VCaP (cell line): ENCODE data around the gene LCN9.

Experiments used
- H3K27ac ChIP-seq: fragments of 450-650 bp; 2 replicates; pipeline ENCODE4 v1.5.1; 2017
- TF ChIP-seq, protein P1 (sequence below): fragments of 450-650 bp; conservative IDR thresholded peaks from 2 replicates; pipeline ENCODE4 v1.5.1; 2017; ENCODE audit warnings: mild to moderate bottlenecking, moderate library complexity

The LCN9 gene

DNA sequence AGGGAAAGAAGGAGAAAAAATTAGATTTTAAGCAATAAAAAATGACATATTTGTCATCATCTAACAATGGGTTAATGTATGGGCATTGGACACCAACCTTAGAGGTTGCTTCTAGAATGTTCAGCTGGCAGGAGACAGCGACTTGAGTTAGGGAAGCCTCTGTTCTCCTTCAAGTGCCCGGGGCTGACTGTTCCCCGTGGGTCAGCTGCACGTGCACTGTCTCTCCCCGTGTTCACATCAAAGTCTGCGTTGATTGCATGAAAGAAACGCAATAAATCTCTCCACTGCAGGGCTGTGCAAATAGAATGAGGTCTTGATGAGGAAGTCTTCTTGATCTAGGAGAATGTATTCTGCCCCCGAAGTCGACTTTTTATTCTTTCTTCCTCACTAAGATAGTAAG is 23.9 kb upstream of the LCN9 start, which contains the start of gene GLT6D1:
TSS of gene GLT6D1 (minus strand) at position 345 of the 400 bp plus-strand sequence. CDS start 353 bp downstream, outside the sequence.
- TF ChIP-seq, protein P1, sequence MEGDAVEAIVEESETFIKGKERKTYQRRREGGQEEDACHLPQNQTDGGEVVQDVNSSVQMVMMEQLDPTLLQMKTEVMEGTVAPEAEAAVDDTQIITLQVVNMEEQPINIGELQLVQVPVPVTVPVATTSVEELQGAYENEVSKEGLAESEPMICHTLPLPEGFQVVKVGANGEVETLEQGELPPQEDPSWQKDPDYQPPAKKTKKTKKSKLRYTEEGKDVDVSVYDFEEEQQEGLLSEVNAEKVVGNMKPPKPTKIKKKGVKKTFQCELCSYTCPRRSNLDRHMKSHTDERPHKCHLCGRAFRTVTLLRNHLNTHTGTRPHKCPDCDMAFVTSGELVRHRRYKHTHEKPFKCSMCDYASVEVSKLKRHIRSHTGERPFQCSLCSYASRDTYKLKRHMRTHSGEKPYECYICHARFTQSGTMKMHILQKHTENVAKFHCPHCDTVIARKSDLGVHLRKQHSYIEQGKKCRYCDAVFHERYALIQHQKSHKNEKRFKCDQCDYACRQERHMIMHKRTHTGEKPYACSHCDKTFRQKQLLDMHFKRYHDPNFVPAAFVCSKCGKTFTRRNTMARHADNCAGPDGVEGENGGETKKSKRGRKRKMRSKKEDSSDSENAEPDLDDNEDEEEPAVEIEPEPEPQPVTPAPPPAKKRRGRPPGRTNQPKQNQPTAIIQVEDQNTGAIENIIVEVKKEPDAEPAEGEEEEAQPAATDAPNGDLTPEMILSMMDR: no peak
- H3K27ac ChIP-seq: no peak within 1 kb of the TSS

DNA sequence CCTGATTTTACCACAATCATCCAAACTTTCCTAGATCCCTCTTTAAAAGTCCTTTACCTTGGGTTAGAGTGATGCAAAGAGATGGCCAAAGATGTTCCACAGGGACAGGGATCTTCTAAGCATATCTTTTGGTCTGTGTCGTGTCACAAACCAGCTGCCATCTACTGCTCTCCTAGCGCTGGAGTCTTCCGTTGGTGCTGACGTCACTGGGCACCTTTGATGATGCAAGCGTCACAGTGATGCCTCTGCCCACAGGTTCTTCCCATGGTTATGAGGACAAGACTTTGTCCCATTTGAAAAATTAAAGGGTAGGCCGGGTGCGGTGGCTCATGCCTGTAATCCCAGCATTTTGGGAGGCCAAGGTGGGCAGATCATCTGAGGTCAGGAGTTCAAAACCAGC is 22.1 kb upstream of the LCN9 start:
- TF ChIP-seq, protein P1: no peak
- H3K27ac ChIP-seq: no peak overlapping the region

DNA sequence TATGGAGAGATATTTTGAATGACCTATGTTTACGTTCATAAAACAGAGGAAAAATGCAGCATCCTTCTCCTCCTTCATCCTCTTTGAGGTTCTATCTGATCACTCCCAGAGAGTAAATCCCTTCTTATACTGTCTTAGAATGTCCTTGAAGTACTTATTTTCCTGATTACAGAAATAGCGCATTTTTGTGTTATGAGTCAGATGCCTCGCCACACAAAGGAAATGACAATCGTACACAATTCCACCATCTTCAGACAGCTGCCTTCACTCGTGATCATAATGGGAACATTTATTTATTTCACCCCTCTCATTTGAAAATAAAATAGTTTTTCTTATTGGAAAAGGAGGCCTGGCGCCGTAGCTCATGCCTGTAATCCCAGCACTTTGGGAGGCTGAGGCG is 21.4 kb upstream of the LCN9 start:
- TF ChIP-seq, protein P1: no peak
- H3K27ac ChIP-seq: no peak overlapping the region

DNA sequence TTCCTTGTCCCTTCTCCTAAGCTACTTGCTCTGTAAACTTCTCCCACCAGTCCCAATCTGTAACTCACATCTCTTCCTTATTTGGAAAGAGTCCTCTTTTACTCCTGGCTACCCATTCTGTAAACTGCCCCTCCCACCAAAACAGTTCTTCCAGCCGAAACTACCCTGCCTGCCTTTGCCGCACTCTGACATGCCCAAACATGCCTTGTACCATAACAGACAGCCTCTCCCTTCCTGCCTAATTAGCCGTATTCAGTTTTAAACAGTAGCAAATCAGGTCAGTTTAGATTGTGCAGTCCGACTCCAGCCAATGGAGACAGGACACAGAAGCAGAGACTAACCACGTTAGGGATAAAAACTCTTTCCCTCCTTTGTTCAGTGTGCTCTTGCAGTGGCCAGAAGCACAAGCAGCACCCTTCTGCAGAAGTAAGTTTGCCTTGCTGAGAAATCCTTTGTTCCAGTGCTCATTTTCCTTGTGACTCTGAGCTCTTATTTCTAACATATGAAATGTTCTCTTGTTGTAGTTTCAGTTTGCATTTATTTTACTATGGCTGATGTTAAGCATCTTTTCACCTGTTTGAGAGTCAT is 18.4 kb upstream of the LCN9 start:
- TF ChIP-seq, protein P1: no peak

DNA sequence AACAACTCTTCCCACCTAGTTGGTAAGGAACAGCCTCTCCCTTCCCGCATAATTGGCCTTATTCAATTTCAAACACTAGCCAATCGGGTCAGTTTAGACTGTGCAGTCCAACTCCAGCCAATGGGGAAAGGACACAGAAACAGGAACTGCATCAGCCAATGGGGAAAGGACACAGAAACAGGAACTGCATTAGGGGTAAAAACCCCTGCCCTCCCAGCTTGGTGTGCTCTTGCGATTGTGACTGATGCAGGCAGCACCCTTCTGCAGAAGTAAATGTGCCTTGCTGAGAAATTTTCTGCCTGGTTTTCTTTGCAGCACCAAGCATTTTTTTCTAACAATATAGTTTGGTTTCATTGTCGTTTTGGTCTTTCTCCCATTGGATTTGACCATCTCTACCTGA is 15.2 kb upstream of the LCN9 start:
- H3K27ac ChIP-seq: no peak overlapping the region
- TF ChIP-seq, protein P1: no peak

More for the DNA sequence above, 18.4 kb upstream of the LCN9 start:
- no peak overlapping the region for H3K27ac ChIP-seq

DNA sequence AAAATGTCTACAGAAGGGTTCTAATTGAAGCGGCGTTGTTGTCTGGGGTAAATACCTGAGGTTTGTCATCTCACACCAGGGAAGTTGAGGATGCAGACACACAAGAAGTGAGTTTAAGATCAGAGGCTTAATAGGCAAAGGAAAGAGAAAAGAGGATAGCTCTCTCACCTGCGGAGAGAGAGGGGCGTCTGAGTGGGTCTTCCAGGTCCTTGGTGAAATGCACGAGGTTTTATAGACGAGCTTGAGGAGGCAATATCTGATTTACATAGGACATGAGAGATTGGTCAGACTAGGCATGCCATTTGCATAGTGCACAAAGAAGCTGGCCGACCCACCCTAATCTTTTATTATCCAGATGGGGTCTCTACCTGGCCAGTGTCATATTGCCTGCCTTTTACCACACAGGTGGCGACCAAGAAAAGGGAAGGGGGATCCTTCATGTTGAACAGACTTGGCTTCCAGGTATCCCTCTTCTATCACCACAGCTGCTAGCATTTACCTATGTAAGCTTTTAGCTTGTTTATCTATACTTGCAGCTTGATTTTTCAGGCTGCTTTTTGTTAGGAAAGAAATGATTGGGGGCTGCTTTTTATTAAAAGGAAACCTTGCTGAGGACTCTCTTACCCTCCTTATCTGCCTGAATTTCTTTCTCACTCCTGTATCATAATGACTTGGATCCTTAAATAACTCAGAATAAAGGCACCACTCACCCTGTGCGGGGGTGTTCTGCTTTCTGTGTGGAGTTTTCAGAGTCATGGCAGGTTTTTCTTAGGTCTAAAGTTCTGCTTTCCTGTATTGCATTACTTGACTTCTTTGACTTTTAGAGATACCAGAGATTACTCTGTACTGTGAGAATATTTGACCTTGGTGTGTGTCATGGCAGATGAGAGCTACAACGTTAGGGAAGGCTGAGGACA is 14.4 kb upstream of the LCN9 start:
- TF ChIP-seq, protein P1: no peak
- no peak overlapping the region for H3K27ac ChIP-seq

DNA sequence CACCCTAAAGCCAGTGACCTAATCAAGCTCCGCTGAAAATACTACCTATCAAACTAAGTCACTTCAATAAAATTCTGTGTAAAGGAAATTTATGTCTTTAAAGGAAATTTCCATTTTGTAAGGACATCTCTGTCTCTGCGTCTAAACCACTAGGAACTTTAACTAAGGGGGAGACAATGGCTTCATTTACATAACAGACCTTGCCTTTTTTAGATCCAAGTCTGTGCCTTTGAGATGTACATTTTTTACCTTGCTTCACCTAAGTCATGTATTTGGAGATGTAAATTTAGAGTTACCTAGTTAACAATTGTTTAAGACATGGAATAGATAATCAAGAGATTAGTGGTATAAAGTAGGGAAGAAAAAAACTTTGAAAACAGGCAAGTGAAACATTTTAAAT is 13.6 kb upstream of the LCN9 start:
- TF ChIP-seq, protein P1: no peak
- no peak overlapping the region for H3K27ac ChIP-seq
